ENCODE measurements around the gene PTBP1. TPM values are rescaled to one million over a fixed set of nuclear protein-coding genes. Genes with fewer than 3 reads are reported as not detected.
"Not testable (repeated sequence)": the region's sequence is repeated elsewhere in the genome, so short reads cannot be mapped to it uniquely, and the experiment has no call there.

Gene PTBP1
- total and polyA plus RNA-seq, 2 donors: 104 to 108 TPM

DNA sequence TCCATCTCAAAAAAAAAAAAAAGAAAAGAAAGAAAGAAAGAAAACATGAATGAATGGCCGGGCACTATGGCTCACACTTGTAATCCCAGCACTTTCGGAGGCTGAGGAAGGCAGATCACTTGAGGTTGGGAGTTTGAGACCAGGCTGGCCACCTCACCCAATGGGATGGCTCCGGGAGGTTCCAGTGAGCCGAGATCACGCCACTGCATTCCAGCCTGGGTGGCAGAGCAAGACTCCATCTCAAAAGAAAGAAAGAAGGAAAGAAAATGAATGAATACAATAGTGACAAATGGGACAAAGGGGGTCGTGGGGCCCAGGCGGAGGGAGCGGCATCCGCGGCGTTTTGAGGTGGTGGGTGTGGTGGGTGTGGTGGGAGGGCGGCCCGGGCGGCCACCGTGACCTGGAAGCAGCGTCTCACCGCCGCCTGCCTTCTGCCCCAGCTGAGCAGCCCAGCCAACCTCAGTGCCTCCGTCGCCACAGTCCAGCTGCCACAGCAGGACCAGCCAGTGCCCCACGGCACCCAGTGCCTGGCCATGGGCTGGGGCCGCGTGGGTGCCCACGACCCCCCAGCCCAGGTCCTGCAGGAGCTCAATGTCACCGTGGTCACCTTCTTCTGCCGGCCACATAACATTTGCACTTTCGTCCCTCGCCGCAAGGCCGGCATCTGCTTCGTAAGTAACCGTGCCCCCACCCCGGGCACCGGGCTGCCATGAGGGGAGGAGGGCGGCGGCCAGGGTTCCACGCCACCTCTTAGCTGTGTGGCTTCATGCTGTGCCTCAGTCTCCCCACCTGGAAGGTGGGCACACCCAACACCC, 48.7 kb downstream of the PTBP1 start:
- 79% methylated on average over 37 of the region's 37 CpGs for WGBS
- DNase-seq (ENCODE audit: extremely low spot score): no peak
- Histone ChIP-seq H3K36me3 (ENCODE audit: insufficient read depth) (no peaks in the 10 kb centered on the region), H3K4me3 (ENCODE audit: low read depth, low read length) (no peak overlapping the region), H3K27ac (ENCODE audit: low read depth) (no peak overlapping the region), H3K4me1 (ENCODE audit: insufficient read depth) (peaks cover 2% of the 10 kb centered on the region)

DNA sequence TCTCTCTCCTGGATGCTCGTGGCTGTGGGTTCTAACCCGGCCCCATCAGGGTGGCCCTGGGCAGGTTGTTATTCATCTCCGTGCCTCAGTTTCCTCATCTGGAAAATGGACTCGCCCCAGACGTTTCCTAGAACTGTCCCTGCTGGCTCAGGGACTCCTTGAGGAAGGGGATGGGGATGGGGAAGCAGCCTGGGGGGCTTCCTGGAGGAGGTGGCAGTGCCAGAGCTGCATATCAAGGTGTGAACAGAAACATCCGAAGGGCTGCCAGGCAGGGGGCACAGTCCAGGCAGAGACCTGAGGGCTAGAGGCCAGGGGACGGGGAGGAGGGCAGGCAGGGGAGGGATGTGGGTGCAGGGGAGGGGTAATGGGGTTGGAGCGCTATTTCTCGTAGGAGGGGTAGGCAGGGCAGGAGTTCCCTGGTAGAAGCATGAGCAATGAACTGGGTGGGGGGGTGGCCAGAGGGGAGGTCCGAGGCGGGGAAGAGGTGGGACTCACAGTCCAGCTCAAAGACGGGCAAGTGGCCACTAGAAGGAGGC, 51.2 kb downstream of the PTBP1 start:
- no peaks in the 10 kb centered on the region for H3K36me3 ChIP-seq (ENCODE audit: insufficient read depth)
- WGBS: 48% methylated on average over 12 of the region's 12 CpGs

DNA sequence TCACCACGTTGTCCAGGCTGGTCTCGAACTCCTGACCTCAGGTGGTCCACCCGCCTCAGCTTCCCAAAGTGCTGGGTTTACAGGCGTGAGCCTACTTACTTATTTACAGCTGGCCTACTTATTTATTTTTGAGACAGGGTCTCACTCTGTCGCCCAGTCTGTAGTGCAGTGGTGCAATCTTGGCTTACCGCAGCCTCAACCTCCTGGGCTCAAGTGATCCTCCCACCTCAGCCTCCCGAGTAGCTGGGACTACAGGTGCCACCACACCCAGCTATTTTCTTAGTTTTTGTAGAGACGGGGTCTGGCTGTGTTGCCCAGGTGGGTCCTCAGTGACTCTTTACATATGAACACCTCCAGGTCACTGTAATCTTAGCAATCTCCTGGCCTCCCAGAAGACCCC, 51.9 kb downstream of the PTBP1 start:
- WGBS: 85% methylated on average over 8 of the region's 8 CpGs
- not testable (repeated sequence) for H3K4me1 ChIP-seq (ENCODE audit: insufficient read depth); DNase-seq (ENCODE audit: extremely low spot score); H3K4me3 ChIP-seq (ENCODE audit: low read depth, low read length); H3K27ac ChIP-seq (ENCODE audit: low read depth); H3K36me3 ChIP-seq (ENCODE audit: insufficient read depth)

More for the DNA sequence above, 51.2 kb downstream of the PTBP1 start:
- no peak overlapping the region for H3K27ac ChIP-seq (ENCODE audit: low read depth)
- no peak overlapping the region for H3K4me3 ChIP-seq (ENCODE audit: low read depth, low read length)
- no peak for DNase-seq (ENCODE audit: extremely low spot score)
- peaks cover 4% of the 10 kb centered on the region for H3K4me1 ChIP-seq (ENCODE audit: insufficient read depth)

DNA sequence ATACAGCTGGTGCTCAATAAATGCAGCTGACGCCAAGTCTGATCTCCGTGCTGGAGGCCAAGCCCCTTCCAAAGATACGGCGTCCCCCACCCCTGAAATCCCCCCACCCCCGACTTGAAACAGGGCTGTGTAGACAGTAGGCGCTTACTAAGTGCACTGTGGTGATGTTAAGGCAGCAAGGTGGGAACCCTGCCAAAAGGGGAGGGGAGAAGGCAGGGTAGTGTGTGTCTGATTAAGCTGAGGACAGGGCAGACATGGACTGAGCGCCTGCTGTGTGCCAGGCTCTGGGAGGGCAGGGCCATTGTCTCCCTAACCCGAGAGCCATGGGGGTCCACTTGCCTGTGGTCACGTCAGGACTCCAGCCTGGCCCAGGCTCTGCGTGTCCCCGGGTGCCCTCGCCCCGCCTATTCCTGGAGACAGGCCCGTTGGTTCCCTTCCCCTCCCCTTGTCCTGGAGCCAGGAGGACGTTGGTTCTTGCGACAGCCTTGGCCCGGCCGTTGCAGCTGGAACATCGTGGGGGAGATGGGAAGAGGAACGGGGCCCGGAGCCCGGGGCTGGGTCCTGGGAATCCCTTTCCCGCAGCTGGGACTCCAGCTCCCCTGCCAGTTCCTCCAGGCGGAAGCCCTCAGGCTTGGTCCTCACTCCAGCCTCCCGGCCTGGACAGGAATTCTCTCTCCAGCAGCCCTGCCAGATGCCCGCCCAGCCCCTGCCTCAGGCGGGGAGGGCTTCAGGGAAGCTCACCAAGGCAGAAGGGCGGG, 53.1 kb downstream of the PTBP1 start:
- 16% methylated on average over 28 of the region's 28 CpGs for WGBS
- DNase-seq (ENCODE audit: extremely low spot score): peak; percentile 52
- Histone ChIP-seq H3K4me3 (ENCODE audit: low read depth, low read length) (no peak overlapping the region), H3K4me1 (ENCODE audit: insufficient read depth) (peaks cover 3% of the 10 kb centered on the region), H3K36me3 (ENCODE audit: insufficient read depth) (no peaks in the 10 kb centered on the region), H3K27ac (ENCODE audit: low read depth) (peak overlapping the region; percentile 83)

DNA sequence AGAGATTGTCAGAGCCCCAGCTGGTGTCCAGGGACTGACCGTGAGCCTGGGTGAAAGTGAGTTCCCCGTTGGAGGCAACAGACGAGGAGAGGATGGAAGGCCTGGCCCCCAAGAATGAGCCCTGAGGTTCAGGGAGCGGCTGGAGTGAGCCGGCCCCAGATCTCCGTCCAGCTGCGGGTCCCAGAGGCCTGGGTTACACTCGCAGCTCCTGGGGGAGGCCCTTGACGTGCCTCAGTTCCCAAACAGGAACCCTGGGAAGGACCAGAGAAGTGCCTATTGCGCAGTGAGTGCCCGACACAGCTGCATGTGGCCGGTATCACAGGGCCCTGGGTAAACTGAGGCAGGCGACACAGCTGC, 53.7 kb downstream of the PTBP1 start:
- no peak overlapping the region for H3K4me3 ChIP-seq (ENCODE audit: low read depth, low read length)
- peaks cover 3% of the 10 kb centered on the region for H3K4me1 ChIP-seq (ENCODE audit: insufficient read depth)
- H3K36me3 ChIP-seq (ENCODE audit: insufficient read depth): no peaks in the 10 kb centered on the region
- DNase-seq (ENCODE audit: extremely low spot score): no peak
- WGBS: 35% methylated on average over 13 of the region's 13 CpGs
- peak overlapping the region; percentile 83 for H3K27ac ChIP-seq (ENCODE audit: low read depth)

DNA sequence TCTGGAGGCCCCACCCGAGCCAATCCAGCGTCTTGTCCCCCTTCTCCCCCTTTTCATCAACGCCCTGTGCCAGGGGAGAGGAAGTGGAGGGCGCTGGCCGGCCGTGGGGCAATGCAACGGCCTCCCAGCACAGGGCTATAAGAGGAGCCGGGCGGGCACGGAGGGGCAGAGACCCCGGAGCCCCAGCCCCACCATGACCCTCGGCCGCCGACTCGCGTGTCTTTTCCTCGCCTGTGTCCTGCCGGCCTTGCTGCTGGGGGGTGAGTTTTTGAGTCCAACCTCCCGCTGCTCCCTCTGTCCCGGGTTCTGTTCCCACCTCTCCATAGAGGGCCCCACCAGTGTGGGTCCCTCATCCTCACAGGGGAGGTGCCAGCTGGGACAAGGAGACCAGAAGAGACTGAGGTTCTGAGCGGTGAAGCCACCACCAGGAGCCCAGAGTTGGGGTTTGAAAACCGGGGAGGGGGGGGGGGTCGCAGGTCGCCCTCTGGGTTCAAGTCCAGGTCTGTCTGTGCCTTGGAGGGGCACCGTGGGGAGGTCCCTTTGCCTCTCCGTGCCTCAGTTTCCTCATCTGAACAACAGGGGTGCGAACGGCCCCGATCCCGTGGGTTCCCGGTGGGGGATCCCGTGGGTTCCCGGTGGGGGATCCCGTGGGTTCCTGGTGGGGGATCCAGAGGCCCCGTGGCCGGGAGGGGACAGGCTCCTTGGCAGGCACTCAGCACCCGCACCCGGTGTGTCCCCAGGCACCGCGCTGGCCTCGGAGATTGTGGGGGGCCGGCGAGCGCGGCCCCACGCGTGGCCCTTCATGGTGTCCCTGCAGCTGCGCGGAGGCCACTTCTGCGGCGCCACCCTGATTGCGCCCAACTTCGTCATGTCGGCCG, 55.1 kb downstream of the PTBP1 start, which contains the start of gene ELANE:
ELANE (plus strand) TSS at position 168 of the 878 bp plus-strand sequence; CDS start at position 194, 26 bp downstream.
- H3K4me1 ChIP-seq (ENCODE audit: insufficient read depth): peaks cover 3% of the 10 kb centered on the region
- WGBS: 71% methylated on average over 55 of the region's 55 CpGs
- H3K4me3 ChIP-seq (ENCODE audit: low read depth, low read length): no peak within 1 kb of the TSS
- peak within 1 kb of the TSS; percentile 83 for H3K27ac ChIP-seq (ENCODE audit: low read depth)
- H3K36me3 ChIP-seq (ENCODE audit: insufficient read depth): no peaks in the 10 kb centered on the region
- no peak for DNase-seq (ENCODE audit: extremely low spot score)

DNA sequence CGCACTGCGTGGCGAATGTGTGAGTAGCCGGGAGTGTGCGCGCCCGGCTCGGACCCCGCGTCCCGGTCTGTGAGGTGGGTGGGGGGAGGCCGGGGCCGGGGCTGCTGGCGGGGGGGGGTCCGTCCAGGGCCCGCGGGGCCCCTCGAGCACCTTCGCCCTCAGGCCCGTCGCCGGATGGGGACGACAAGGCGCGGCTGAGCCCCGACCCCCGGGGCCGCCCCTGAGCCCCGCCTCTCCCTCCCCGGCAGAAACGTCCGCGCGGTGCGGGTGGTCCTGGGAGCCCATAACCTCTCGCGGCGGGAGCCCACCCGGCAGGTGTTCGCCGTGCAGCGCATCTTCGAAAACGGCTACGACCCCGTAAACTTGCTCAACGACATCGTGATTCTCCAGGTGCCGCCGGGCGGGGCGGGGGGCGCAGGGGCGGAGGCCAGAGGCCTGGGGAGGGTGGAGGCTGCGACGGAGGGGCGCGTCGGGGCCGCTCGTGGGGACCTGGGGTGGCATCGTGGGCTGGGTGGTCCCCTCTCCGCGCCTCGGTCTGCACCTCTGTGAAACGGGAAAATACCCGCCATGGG, 55.8 kb downstream of the PTBP1 start:
- Histone ChIP-seq H3K27ac (ENCODE audit: low read depth) (no peak overlapping the region), H3K36me3 (ENCODE audit: insufficient read depth) (no peaks in the 10 kb centered on the region), H3K4me3 (ENCODE audit: low read depth, low read length) (no peak overlapping the region), H3K4me1 (ENCODE audit: insufficient read depth) (peaks cover 3% of the 10 kb centered on the region)
- WGBS: 25% methylated on average over 67 of the region's 67 CpGs
- no peak for DNase-seq (ENCODE audit: extremely low spot score)

DNA sequence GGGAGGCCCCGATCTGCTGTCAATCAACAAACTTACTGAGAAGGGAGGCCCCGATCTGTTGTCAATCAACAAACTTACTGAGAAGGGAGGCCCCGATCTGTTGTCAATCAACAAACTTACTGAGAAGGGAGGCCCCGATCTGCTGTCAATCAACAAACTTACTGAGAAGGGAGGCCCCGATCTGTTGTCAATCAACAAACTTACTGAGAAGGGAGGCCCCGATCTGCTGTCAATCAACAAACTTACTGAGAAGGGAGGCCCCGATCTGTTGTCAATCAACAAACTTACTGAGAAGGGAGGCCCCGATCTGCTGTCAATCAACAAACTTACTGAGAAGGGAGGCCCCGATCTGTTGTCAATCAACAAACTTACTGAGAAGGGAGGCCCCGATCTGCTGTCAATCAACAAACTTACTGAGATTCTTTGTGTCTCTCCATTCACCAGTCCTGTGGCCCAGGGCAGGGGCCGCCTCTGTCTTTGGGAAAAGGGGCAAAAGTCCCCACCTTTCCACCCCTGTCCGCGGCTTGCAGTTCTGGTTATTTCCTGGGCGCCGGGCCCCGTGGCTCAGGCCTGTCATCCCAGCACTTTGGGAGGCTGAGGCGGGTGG, 56.5 kb downstream of the PTBP1 start:
- DNase-seq (ENCODE audit: extremely low spot score); H3K27ac ChIP-seq (ENCODE audit: low read depth); H3K36me3 ChIP-seq (ENCODE audit: insufficient read depth); H3K4me3 ChIP-seq (ENCODE audit: low read depth, low read length); H3K4me1 ChIP-seq (ENCODE audit: insufficient read depth): not testable (repeated sequence)
- 80% methylated on average over 13 of the region's 17 CpGs for WGBS

DNA sequence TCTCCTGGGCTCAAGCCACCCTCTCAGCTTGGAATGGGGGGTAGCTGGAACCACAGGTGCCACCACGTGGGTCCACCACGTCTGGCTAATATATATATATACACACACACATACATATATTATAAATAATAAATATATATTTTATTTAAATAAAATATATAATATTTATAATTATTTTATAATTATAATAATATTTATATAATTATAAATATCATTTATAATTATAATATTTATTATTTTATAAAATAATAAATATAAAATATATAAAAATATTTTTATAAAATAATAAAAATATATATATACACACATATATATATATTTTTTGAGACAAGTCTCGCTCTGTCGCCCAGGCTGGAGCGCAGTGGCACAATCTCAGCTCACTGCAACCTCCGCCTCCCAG, 57.3 kb downstream of the PTBP1 start:
- Histone ChIP-seq H3K4me1 (ENCODE audit: insufficient read depth) (peaks cover 3% of the 10 kb centered on the region), H3K4me3 (ENCODE audit: low read depth, low read length) (no peak overlapping the region), H3K27ac (ENCODE audit: low read depth) (no peak overlapping the region), H3K36me3 (ENCODE audit: insufficient read depth) (no peaks in the 10 kb centered on the region)
- no peak for DNase-seq (ENCODE audit: extremely low spot score)
- WGBS: 79% methylated on average over 6 of the region's 6 CpGs

DNA sequence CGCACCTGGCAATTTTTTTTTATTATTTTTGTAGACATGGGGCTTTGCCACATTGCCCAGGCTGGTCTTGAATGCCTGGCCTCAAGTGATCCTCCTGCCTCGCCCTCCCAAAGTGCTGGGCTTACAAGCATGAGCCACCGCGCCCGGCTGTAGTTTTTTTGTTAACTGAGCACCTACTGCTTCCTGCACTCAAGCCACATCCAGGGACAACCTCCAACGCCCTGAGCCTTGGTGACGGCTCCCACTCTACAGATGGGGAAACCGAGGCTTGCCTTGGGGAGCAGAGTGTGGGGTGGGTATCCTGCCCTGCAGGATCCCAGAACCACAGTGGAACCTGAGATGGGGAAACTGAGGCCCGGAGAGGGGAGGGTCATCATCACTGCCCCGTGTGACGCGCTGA, 57.9 kb downstream of the PTBP1 start:
- no peak overlapping the region for H3K4me3 ChIP-seq (ENCODE audit: low read depth, low read length)
- H3K36me3 ChIP-seq (ENCODE audit: insufficient read depth): no peaks in the 10 kb centered on the region
- no peak overlapping the region for H3K27ac ChIP-seq (ENCODE audit: low read depth)
- no peak for DNase-seq (ENCODE audit: extremely low spot score)
- WGBS: 90% methylated on average over 12 of the region's 12 CpGs
- peaks cover 3% of the 10 kb centered on the region for H3K4me1 ChIP-seq (ENCODE audit: insufficient read depth)

DNA sequence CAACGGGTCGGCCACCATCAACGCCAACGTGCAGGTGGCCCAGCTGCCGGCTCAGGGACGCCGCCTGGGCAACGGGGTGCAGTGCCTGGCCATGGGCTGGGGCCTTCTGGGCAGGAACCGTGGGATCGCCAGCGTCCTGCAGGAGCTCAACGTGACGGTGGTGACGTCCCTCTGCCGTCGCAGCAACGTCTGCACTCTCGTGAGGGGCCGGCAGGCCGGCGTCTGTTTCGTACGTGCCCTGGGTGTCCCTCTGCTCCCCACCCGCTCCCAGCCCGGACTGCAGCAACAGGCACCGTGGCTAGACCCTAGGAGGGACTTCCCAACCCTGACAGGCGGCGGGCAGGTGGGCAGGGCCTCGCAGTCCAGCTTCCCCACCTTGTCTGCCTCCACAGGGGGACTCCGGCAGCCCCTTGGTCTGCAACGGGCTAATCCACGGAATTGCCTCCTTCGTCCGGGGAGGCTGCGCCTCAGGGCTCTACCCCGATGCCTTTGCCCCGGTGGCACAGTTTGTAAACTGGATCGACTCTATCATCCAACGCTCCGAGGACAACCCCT, 58.4 kb downstream of the PTBP1 start:
- Histone ChIP-seq H3K4me1 (ENCODE audit: insufficient read depth) (peaks cover 4% of the 10 kb centered on the region), H3K27ac (ENCODE audit: low read depth) (no peak overlapping the region), H3K4me3 (ENCODE audit: low read depth, low read length) (no peak overlapping the region), H3K36me3 (ENCODE audit: insufficient read depth) (no peaks in the 10 kb centered on the region)
- no peak for DNase-seq (ENCODE audit: extremely low spot score)
- WGBS: 79% methylated on average over 40 of the region's 40 CpGs

DNA sequence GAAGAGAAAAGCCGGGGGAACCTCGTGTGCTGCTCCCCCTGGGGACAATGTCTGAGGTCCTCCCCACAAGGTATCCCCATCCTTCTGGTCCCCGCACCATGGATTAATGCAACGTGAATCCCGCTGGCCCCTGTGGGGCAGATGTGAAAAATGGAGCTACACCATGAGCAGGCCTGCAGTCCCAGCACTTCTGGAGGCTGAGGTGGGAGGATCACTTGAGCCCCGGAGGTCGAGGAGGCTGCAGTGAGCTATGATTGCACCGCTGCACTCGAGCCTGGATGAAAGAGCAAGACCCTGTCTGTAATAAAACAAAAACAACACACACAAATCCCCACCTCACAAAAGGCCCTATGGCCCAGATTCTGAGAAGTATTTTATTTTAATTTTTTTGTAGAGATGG, 61.0 kb downstream of the PTBP1 start:
- H3K36me3 ChIP-seq (ENCODE audit: insufficient read depth): no peaks in the 10 kb centered on the region
- peaks cover 1% of the 10 kb centered on the region for H3K4me1 ChIP-seq (ENCODE audit: insufficient read depth)
- WGBS: 83% methylated on average over 9 of the region's 9 CpGs
- DNase-seq (ENCODE audit: extremely low spot score): no peak
- H3K27ac ChIP-seq (ENCODE audit: low read depth): no peak overlapping the region
- H3K4me3 ChIP-seq (ENCODE audit: low read depth, low read length): no peak overlapping the region

Measured in urinary bladder (tissue), 4 donors.